Measurements from ENCODE around the gene COL8A2.

The COL8A2 gene

GRCh38 chr1:36087233-36088123 is 37.5 kb downstream of the COL8A2 start:
- no peak for DNase-seq

- no peak for DNase-seq
Measured at GRCh38 chr1:36086529-36087232, 38.3 kb downstream of the COL8A2 start.

- no peak for DNase-seq
Measured at GRCh38 chr1:36085686-36086526, 39.1 kb downstream of the COL8A2 start.

- DNase-seq, result no peak
Measured at GRCh38 chr1:36085126-36085525, 39.9 kb downstream of the COL8A2 start.

GRCh38 chr1:36084497-36085115 is 40.4 kb downstream of the COL8A2 start:
- no peak for DNase-seq

GRCh38 chr1:36083635-36084496 is 41.2 kb downstream of the COL8A2 start, which contains the start of gene TEKT2:
Gene TEKT2, plus strand, starts transcription at chr1:36084094. Its CDS starts 828 bp downstream, at chr1:36084922.
- no peak for DNase-seq

- no peak for DNase-seq
Measured at GRCh38 chr1:36083219-36083618, 41.8 kb downstream of the COL8A2 start.

GRCh38 chr1:36081926-36082485 is 43.0 kb downstream of the COL8A2 start:
- no peak for DNase-seq

- no peak for DNase-seq
Measured at GRCh38 chr1:36080801-36081200, 44.2 kb downstream of the COL8A2 start.

- no peak for DNase-seq
Measured at GRCh38 chr1:36080236-36080635, 44.8 kb downstream of the COL8A2 start.

- DNase-seq, result no peak
Measured at GRCh38 chr1:36076979-36077573, 47.9 kb downstream of the COL8A2 start.

GRCh38 chr1:36070349-36070748 is 54.7 kb downstream of the COL8A2 start:
- DNase-seq, result no peak

GRCh38 chr1:36068866-36069265 is 56.2 kb downstream of the COL8A2 start:
- DNase-seq, result no peak

- DNase-seq, result no peak
Measured at GRCh38 chr1:36067871-36068270, 57.2 kb downstream of the COL8A2 start.

- DNase-seq, result no peak
Measured at GRCh38 chr1:36062315-36062714, 62.7 kb downstream of the COL8A2 start.

GRCh38 chr1:36055706-36056105 is 69.3 kb downstream of the COL8A2 start:
- peak; percentile 8 for DNase-seq

- no peak for DNase-seq
Measured at GRCh38 chr1:36053978-36054377, 71.0 kb downstream of the COL8A2 start.

- DNase-seq, result no peak
Measured at GRCh38 chr1:36051821-36052220, 73.2 kb downstream of the COL8A2 start.
